ENCODE results near the gene APPBP2. TPM values are rescaled to one million over a fixed set of nuclear protein-coding genes. Genes with fewer than 3 reads are reported as not detected.

APPBP2 gene
- total and polyA plus RNA-seq, 2 donors (not counting 3 experiments of a cell fraction or from before 2014, with no cell fraction given): 8.4 to 49.1 TPM

- Histone ChIP-seq H2AFZ (ENCODE audit: low read depth, low read length) (no peak overlapping the region), H3K27ac (ENCODE audit: insufficient read depth, low read depth, low read length) (peak overlapping the region; percentile 67), H3K4me1 (ENCODE audit: control insufficient read depth, extremely low read depth, insufficient read depth, low read length) (peaks cover 28% of the 10 kb centered on the region), H3K4me2 (ENCODE audit: insufficient read depth, low read length) (peak overlapping the region; percentile 73), H3K9ac (replicated peaks; ENCODE audit: extremely low read depth, insufficient read depth, low read length) (peak overlapping the region; percentile 38), H4K20me1 (replicated peaks; ENCODE audit: control insufficient read depth, extremely low read depth, insufficient read depth, low read length) (no peaks in the 10 kb centered on the region), H3K9me3 (replicated peaks; ENCODE audit: control insufficient read depth, insufficient read depth, low read length) (no peaks in the 10 kb centered on the region), H3K4me3 (replicated peaks in 1 of 3; ENCODE audit: insufficient read depth in 1 of 3, low read depth in 1 of 3, low read length in 3 of 3) (no peak overlapping the region), H3K36me3 (ENCODE audit: control insufficient read depth in 2 of 2, extremely low read depth in 1 of 2, insufficient read depth in 2 of 2, low read length in 2 of 2) (peaks cover 7 to 13% of the 10 kb centered on the region in 2 experiments), H3K9me1 (replicated peaks; ENCODE audit: control insufficient read depth, extremely low read depth, insufficient read depth, low read length) (no peaks in the 10 kb centered on the region), H3K27me3 (ENCODE audit: control insufficient read depth in 2 of 2, insufficient read depth in 2 of 2, low read length in 2 of 2) (no peaks in the 10 kb centered on the region), H3K79me2 (ENCODE audit: control insufficient read depth, insufficient read depth, low read length) (no peaks in the 10 kb centered on the region)
- DNase-seq (ENCODE audit: low read depth, low spot score) (peak; percentile 87), FAIRE-seq (peak; percentile 82)
- BruUV-seq (replicated peaks): no TSS peak
- intact Hi-C loops (cut with micrococcal nuclease) (loop anchor here (1.0 to 5.0 kb wide), 3 partner anchors 56 to 169 kb away; no protein-coding TSS in a partner anchor), dilution Hi-C loops (cut with MboI; ENCODE audit: extremely low pct_ligation_motif_present, low sequenced_read_pairs) (no loop called here)
- TF ChIP-seq POLR2A (IDR thresholded peaks at IDR 0.05; ENCODE audit: low read depth, low read length) (peak; percentile 37), GATA2 (IDR thresholded peaks at IDR 0.05; ENCODE audit: insufficient read depth, insufficient read length, low read depth, low read length) (no peak)
- ChIA-PET POLR2A (no interaction called here), CTCF (interaction anchor here (0.6 to 2.4 kb wide), 3 partner anchors 47 to 170 kb away, joined by 3 to 10 read pairs (median 3); no protein-coding TSS in a partner anchor)
Observed at GRCh38 chr17:60468371-60468770, 57.7 kb downstream of the APPBP2 start.

- no peak for DNase-seq (ENCODE audit: low read depth, low spot score)
- peaks cover 19% of the 10 kb centered on the region for H3K4me1 ChIP-seq (ENCODE audit: control insufficient read depth, extremely low read depth, insufficient read depth, low read length)
- ChIA-PET CTCF (interaction anchor here (1.1 to 1.9 kb wide), 3 partner anchors 50 to 174 kb away, joined by 3 to 6 read pairs (median 4); no protein-coding TSS in a partner anchor), POLR2A (no interaction called here)
- no peak overlapping the region for H3K9ac ChIP-seq (replicated peaks; ENCODE audit: extremely low read depth, insufficient read depth, low read length)
- BruUV-seq (replicated peaks): no TSS peak
- no peaks in the 10 kb centered on the region for H4K20me1 ChIP-seq (replicated peaks; ENCODE audit: control insufficient read depth, extremely low read depth, insufficient read depth, low read length)
- H3K79me2 ChIP-seq (ENCODE audit: control insufficient read depth, insufficient read depth, low read length): no peaks in the 10 kb centered on the region
- dilution Hi-C loops (cut with MboI; ENCODE audit: extremely low pct_ligation_motif_present, low sequenced_read_pairs): no loop called here
- H3K27me3 ChIP-seq (ENCODE audit: control insufficient read depth in 2 of 2, insufficient read depth in 2 of 2, low read length in 2 of 2): no peaks in the 10 kb centered on the region
- H3K27ac ChIP-seq (ENCODE audit: insufficient read depth, low read depth, low read length): no peak overlapping the region
- intact Hi-C loops (cut with micrococcal nuclease): no loop called here
- no peak for TF ChIP-seq CTCF (IDR thresholded peaks at IDR 0.05; ENCODE audit: extremely low read depth in 1 of 2, insufficient read depth in 1 of 2, low read depth in 1 of 2, low read length in 2 of 2)
- TF ChIP-seq JUN (IDR thresholded peaks at IDR 0.05; ENCODE audit: borderline replicate concordance, insufficient read depth, insufficient read length, low read depth): no peak
- no peak for TF ChIP-seq POLR2A (IDR thresholded peaks at IDR 0.05; ENCODE audit: low read depth, low read length)
- no peak for TF ChIP-seq POLR2AphosphoS5 (IDR thresholded peaks at IDR 0.05; ENCODE audit: insufficient read depth, low read depth, low read length)
- no peak for TF ChIP-seq MYC (IDR thresholded peaks at IDR 0.05; ENCODE audit: low read depth, low read length)
- no peak for TF ChIP-seq EZH2 (IDR thresholded peaks at IDR 0.05; ENCODE audit: borderline replicate concordance, low read depth, low read length, severe bottlenecking)
- TF ChIP-seq GATA2 (IDR thresholded peaks at IDR 0.05; ENCODE audit: insufficient read depth, insufficient read length, low read depth, low read length): no peak
- TF ChIP-seq FOS (IDR thresholded peaks at IDR 0.05; ENCODE audit: borderline replicate concordance, insufficient read depth, low read length): no peak
- TF ChIP-seq MAX (IDR thresholded peaks at IDR 0.05; ENCODE audit: insufficient read depth, insufficient read length): no peak
- H3K4me3 ChIP-seq (replicated peaks in 1 of 3; ENCODE audit: insufficient read depth in 1 of 3, low read depth in 1 of 3, low read length in 3 of 3): no peak overlapping the region
- no peak overlapping the region for H2AFZ ChIP-seq (ENCODE audit: low read depth, low read length)
- no peak for FAIRE-seq
- no peaks in the 10 kb centered on the region for H3K9me3 ChIP-seq (replicated peaks; ENCODE audit: control insufficient read depth, insufficient read depth, low read length)
- H3K4me2 ChIP-seq (ENCODE audit: insufficient read depth, low read length): no peak overlapping the region
- peaks cover 5 to 15% of the 10 kb centered on the region in 2 experiments for H3K36me3 ChIP-seq (ENCODE audit: control insufficient read depth in 2 of 2, extremely low read depth in 1 of 2, insufficient read depth in 2 of 2, low read length in 2 of 2)
- no peaks in the 10 kb centered on the region for H3K9me1 ChIP-seq (replicated peaks; ENCODE audit: control insufficient read depth, extremely low read depth, insufficient read depth, low read length)
Observed at GRCh38 chr17:60464343-60464742, 61.7 kb downstream of the APPBP2 start.
